Heart left ventricle (tissue), 16 donors: ENCODE measurements around the gene EML1. TPM values are rescaled to one million over a fixed set of nuclear protein-coding genes. Genes with fewer than 3 reads are reported as not detected.

Experiments
- ATAC-seq, 4 donors: fragments of 200-7000 bp; cut with Tn5 transposase; one replicate each; pipeline ENCODE4 v1.9.1; 2020 to 2022; ENCODE audit warnings: moderate library complexity in 4 of 4, mild to moderate bottlenecking in 3 of 4, moderate number of reproducible peaks in 1 of 4
- DNase-seq, 5 donors: peaks; one replicate each; pipeline ENCODE4 v3.0.0-alpha.2; 2020
- H3K27ac ChIP-seq, 12 donors: fragments of 200-600 bp; sonication (generic) in 4 of 12; one replicate each; pipeline versions ENCODE4 v1.5.0 to v1.8.0; 2016 to 2022; ENCODE audit warnings: mild to moderate bottlenecking in 2 of 12
- H3K27me3 ChIP-seq, 9 donors: fragments of 200-600 bp; sonication (generic) in 2 of 9; one replicate each; pipeline versions ENCODE4 v1.5.1 to v1.8.0; 2016 to 2022; ENCODE audit warnings: mild to moderate bottlenecking in 3 of 9
- H3K36me3 ChIP-seq, 9 donors: fragments of 200-600 bp; sonication (generic) in 2 of 9; one replicate each; pipeline versions ENCODE4 v1.5.0 to v1.8.0; 2018 to 2022; ENCODE audit warnings: mild to moderate bottlenecking in 2 of 9
- H3K4me1 ChIP-seq, 12 donors: fragments of 200-600 bp; sonication (generic) in 4 of 12; one replicate each; pipeline versions ENCODE4 v1.5.0 to v1.8.0; 2016 to 2022; ENCODE audit warnings: mild to moderate bottlenecking in 3 of 12
- H3K4me3 ChIP-seq, 12 donors: fragments of 200-600 bp; sonication (generic) in 4 of 12; one replicate each; pipeline versions ENCODE4 v1.5.0 to v1.8.0; 2017 to 2022; ENCODE audit warnings: mild to moderate bottlenecking in 9 of 12, moderate library complexity in 4 of 12
- H3K9me3 ChIP-seq, 12 donors: fragments of 200-600 bp; sonication (generic) in 4 of 12; one replicate each; pipeline versions ENCODE4 v1.5.0 to v1.8.0; 2016 to 2022; ENCODE audit warnings: mild to moderate bottlenecking in 1 of 12
- POLR2A ChIP-seq, 2 donors: fragments of 450-650 bp; IDR thresholded peaks; one replicate each; pipeline ENCODE4 v1.6.1; 2017; ENCODE audit warnings: antibody characterized with exemption in 2 of 2, mild to moderate bottlenecking in 2 of 2, moderate library complexity in 2 of 2
- WGBS, 4 donors: extraction: QIAGEN DNeasy Blood & Tissue Kit in 2 of 4; methylation state at CpG; one replicate each; pipeline versions ENCODE4 v1.1.5 to v1.1.7; 2013 to 2018; 5-methylcytosine and 5-hydroxymethylcytosine counted together
- intact Hi-C, 10 donors: fragments of 100-400 bp; cut with DNase I; formaldehyde crosslinking; loops; one replicate each; pipeline versions ENCODE4 v1.11.1 to v1.14.2; 2022
- polyA plus RNA-seq, 2 donors: library from polyadenylated mRNA; stranded (reverse); fragments of 200-250 nt; gene quantifications; one replicate each; pipeline ENCODE4 v1.2.3, GENCODE V29; 2013
- total RNA-seq, 9 donors: library from RNA; depleted of rRNA in 2 of 9; stranded (reverse); fragments of >200 nt in 2 of 9; fragmentation: NEBNext Ultra II Directional in 3 of 9; extraction: Animal tissue kit (Norgen Biotek cat#: 25700) in 3 of 9; gene quantifications; one replicate each; pipeline versions ENCODE4 v1.1.0 to v1.2.4, GENCODE V29; 2016 to 2023
- TF ChIP-seq, protein P1 (sequence below), 12 donors: fragments of 200-600 bp; sonication (generic) in 4 of 12; IDR thresholded peaks; one replicate each; pipeline versions ENCODE4 v1.5.0 to v1.8.0; 2018 to 2022; ENCODE audit warnings: antibody characterized with exemption in 12 of 12, mild to moderate bottlenecking in 5 of 12
- donor health status: ischemic (EF 13 %, LVEDD 7.1; RV severe dilation, severe dysfunction).
- donor health status: healthy with polysubstance abuse.
- donor health status: DM: no; HTN: yes; CAD: no.
- donor health status: DM: no; HTN: no; CAD: no.
- donor health status: ischemic (EF 25% LVEDD 6.9; RV normal size, moderate dysfunction).
- donor health status: ischemic (EF 25% LVEDD 5.7; RV mildly dilated, moderate dysfunction).
- donor health status: healthy.
- donor health status: DM: yes; HTN: yes; CAD: no.
- donor health status: ischemic (EF 35%, LVEDD 5.7; RV mildly dilated, moderate dysfunction).
- donor health status: nonischemic (EF 11% LVEDD 7.7; RV severe dilation, severe dysfunction).
- donor health status: DM: yes; HTN: yes; CAD: no.
- donor health status: PGD.
- donor health status: ischemic (EF 29% LVEDD 5.4; RV normal size, mild dysfunction).
- donor health status: nonischemic (EF 23%, LVEDD 6.1; RV moderate dilation, normal function).

Gene EML1
- total and polyA plus RNA-seq, 11 donors, result 7.4 to 49.7 (median 39.3) TPM

DNA sequence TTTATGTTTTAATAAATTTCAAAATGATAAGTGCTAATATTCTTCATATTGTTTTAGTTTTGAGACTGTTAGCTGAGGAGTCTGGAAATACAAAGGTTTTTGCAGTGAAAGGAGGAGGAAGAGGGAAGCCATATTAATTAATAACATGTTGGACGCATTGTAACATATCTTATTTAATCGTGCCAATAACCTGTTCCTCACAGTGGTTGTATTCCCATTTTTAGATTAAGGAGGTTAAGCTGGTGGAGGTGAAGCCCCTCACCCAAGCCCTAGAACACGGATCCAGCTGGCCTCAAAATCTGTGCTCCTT, 92.4 kb downstream of the EML1 start:
- peaks cover 0 to 2% (median 0%) of the 10 kb centered on the region in 12 donors for H3K4me1 ChIP-seq
- H3K9me3 ChIP-seq, result no peaks in the 10 kb centered on the region
- intact Hi-C loops, result loop anchor here (1.0 to 10.0 kb wide), 11 partner anchors 88 to 371 kb away; partner anchors contain the start of genes EML1 (in 5 of the 10) and CYP46A1 (in 3 of the 10)
- TF ChIP-seq POLR2A (IDR thresholded peaks at IDR 0.05), result no peak
- TF ChIP-seq, protein P1, sequence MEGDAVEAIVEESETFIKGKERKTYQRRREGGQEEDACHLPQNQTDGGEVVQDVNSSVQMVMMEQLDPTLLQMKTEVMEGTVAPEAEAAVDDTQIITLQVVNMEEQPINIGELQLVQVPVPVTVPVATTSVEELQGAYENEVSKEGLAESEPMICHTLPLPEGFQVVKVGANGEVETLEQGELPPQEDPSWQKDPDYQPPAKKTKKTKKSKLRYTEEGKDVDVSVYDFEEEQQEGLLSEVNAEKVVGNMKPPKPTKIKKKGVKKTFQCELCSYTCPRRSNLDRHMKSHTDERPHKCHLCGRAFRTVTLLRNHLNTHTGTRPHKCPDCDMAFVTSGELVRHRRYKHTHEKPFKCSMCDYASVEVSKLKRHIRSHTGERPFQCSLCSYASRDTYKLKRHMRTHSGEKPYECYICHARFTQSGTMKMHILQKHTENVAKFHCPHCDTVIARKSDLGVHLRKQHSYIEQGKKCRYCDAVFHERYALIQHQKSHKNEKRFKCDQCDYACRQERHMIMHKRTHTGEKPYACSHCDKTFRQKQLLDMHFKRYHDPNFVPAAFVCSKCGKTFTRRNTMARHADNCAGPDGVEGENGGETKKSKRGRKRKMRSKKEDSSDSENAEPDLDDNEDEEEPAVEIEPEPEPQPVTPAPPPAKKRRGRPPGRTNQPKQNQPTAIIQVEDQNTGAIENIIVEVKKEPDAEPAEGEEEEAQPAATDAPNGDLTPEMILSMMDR (IDR thresholded peaks at IDR 0.05), result no peak
- peaks cover 0 to 24% (median 0%) of the 10 kb centered on the region in 9 donors for H3K36me3 ChIP-seq
- no peak overlapping the region for H3K4me3 ChIP-seq
- H3K27me3 ChIP-seq, result no peaks in the 10 kb centered on the region
- DNase-seq (no peak), ATAC-seq (no peak)
- 64 to 68% (median 68%) methylated on average over 3 of the region's 3 CpGs for WGBS, 4 donors
- H3K27ac ChIP-seq, result no peak overlapping the region

DNA sequence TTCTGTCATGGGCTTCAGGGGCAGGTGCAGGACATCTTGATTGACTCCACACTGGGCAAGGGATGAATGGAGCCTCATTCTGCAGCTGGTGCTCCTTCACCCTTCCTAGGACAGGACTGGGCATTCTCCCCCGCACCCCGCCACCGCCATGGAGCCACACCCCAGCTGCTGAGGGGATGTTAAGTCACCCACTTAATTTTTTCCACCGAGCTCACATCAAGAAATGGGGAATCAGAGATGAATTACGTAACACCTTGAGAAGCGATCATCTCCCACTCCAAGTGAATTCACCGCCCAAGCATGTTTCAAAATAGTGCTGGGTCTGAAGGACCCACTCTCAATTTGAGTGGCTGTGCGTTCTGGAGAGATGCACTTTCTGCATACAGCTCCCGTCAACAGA, 94.2 kb downstream of the EML1 start:
- H3K36me3 ChIP-seq, result peaks cover 0 to 29% (median 11%) of the 10 kb centered on the region in 9 donors
- no peaks in the 10 kb centered on the region for H3K4me1 ChIP-seq
- H3K9me3 ChIP-seq, result no peaks in the 10 kb centered on the region
- no peaks in the 10 kb centered on the region for H3K27me3 ChIP-seq
- intact Hi-C loops, result loop anchor here in 7 of 10 donors (2.0 to 10.0 kb wide), 6 partner anchors 90 to 373 kb away; partner anchors contain the start of genes EML1 (in 4 of the 7) and CYP46A1 (in 3 of the 7)
- ATAC-seq, result no peak
- no peak overlapping the region for H3K27ac ChIP-seq
- no peak overlapping the region for H3K4me3 ChIP-seq
- 92 to 95% (median 93%) methylated on average over 6 to 9 of the region's 9 CpGs for WGBS, 4 donors
- TF ChIP-seq, protein P1 (IDR thresholded peaks at IDR 0.05), result no peak
- no peak for TF ChIP-seq POLR2A (IDR thresholded peaks at IDR 0.05)
- DNase-seq, result no peak

DNA sequence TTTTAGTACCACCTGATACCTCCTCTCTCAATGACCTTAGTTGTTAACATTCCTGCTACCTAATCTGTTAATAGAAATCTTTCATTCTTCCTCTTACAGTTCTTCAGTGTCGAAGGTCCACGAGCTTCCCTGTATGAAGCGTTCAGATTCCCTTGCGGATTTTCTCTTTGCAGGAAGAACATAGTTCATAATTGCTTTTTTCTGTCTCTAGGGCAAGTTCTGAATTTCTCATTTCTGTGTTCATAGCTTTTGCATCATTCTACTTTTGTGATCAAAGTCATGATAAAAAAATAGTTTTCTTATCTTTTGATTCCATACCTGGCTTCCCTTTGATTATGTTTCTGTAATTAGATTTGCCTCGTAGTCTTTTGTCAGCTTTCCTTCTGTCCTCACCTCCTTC, 94.9 kb downstream of the EML1 start:
- H3K4me1 ChIP-seq, result no peaks in the 10 kb centered on the region
- no peak overlapping the region for H3K4me3 ChIP-seq
- H3K27ac ChIP-seq, result no peak overlapping the region
- H3K27me3 ChIP-seq, result no peaks in the 10 kb centered on the region
- peaks cover 0 to 29% (median 11%) of the 10 kb centered on the region in 9 donors for H3K36me3 ChIP-seq
- WGBS, 4 donors, result 90 to 94% (median 93%) methylated on average over 5 of the region's 5 CpGs
- ATAC-seq (no peak), DNase-seq (no peak)
- TF ChIP-seq, protein P1 (IDR thresholded peaks at IDR 0.05), result no peak
- TF ChIP-seq POLR2A (IDR thresholded peaks at IDR 0.05), result no peak
- H3K9me3 ChIP-seq, result no peaks in the 10 kb centered on the region
- intact Hi-C loops, result loop anchor here in 7 of 10 donors (5.0 to 10.0 kb wide), 5 partner anchors 91 to 373 kb away; partner anchors contain the start of genes EML1 (in 4 of the 7) and CYP46A1 (in 3 of the 7)

GRCh38 chr14:99889268-99889667, 96.1 kb downstream of the EML1 start:
- Histone ChIP-seq H3K4me3 (no peak overlapping the region), H3K36me3 (peaks cover 0 to 27% (median 11%) of the 10 kb centered on the region in 9 donors), H3K4me1 (no peaks in the 10 kb centered on the region), H3K27ac (no peak overlapping the region), H3K9me3 (no peaks in the 10 kb centered on the region), H3K27me3 (no peaks in the 10 kb centered on the region)
- TF ChIP-seq POLR2A (IDR thresholded peaks at IDR 0.05), result no peak
- TF ChIP-seq, protein P1 (IDR thresholded peaks at IDR 0.05), result no peak
- WGBS, 4 donors, result 93 to 96% (median 94%) methylated on average over 10 to 11 of the region's 11 CpGs
- intact Hi-C loops, result loop anchor here in 7 of 10 donors (5.0 to 10.0 kb wide), 5 partner anchors 92 to 374 kb away; partner anchors contain the start of genes EML1 (in 4 of the 7) and CYP46A1 (in 3 of the 7)
- ATAC-seq (no peak), DNase-seq (no peak)
